GM12878 (cell line): Measurements from ENCODE around the gene TMEM259. TPM values are rescaled to one million over a fixed set of nuclear protein-coding genes. Genes with fewer than 3 reads are reported as not detected.

Source experiments
- ATAC-seq: fragments of 200-7000 bp; cut with Tn5 transposase; 3 replicates; pipeline ENCODE4 v1.9.1; 2020; ENCODE audit warnings: mild to moderate bottlenecking, moderate library complexity
- BruUV-seq: library from RNA; stranded (reverse); fragments of 400-500 nt; replicated peaks from 2 replicates; lab custom pipeline; 2021; lab: Mats Ljungman, UMichigan
- CTCF ChIA-PET: fragments of 300-600 bp; sonication (Branson Sonifier 250); formaldehyde crosslinking; extraction: SDS; loops from one replicate; lab custom pipeline; 2021; ENCODE audit warnings: inconsistent platforms; lab: Yijun Ruan, JAX
- POLR2A ChIA-PET: fragments of 350-600 bp; formaldehyde crosslinking; extraction: SDS; loops from one replicate; lab custom pipeline; 2021; ENCODE audit warnings: inconsistent platforms; lab: Charles Lee
- RAD21 ChIA-PET: fragments of 300-600 bp; sonication (Branson Sonifier 250); formaldehyde crosslinking; loops from one replicate; lab custom pipeline; 2023; ENCODE audit warnings: antibody characterized with exemption; ENCODE audit not compliant: unreplicated experiment; lab: Charles Lee
- SMC1A ChIA-PET: fragments of 300-600 bp; sonication (Branson Sonifier 250); formaldehyde crosslinking; loops from one replicate; lab custom pipeline; 2023; ENCODE audit not compliant: unreplicated experiment, uncharacterized antibody; lab: Charles Lee
- DNase-seq: peaks from one replicate; pipeline ENCODE4 v3.0.0-alpha.2; 2011; ENCODE audit warnings: low read depth, low spot score
- FAIRE-seq: peaks from 3 replicates; lab custom pipeline; 2011; peaks lifted over from hg19 to GRCh38; lab: Jason Lieb, UNC
- H2AFZ ChIP-seq: 2 replicates; pipeline ENCODE4 v1.6.0; 2011; ENCODE audit warnings: low read depth, low read length, control low read depth; ENCODE audit not compliant: control insufficient read depth
- H3K27ac ChIP-seq: 2 replicates; pipeline ENCODE4 v1.5.1; 2011; ENCODE audit warnings: control low read depth; ENCODE audit not compliant: control insufficient read depth, insufficient read depth
- H3K27me3 ChIP-seq, 2 experiments: replicated peaks in 1 of 2; 2 replicates each; pipeline versions ENCODE4 v1.6.0 to v1.6.1; 2011; ENCODE audit warnings: low read length in 1 of 2; ENCODE audit not compliant: control insufficient read depth in 2 of 2, insufficient read depth in 2 of 2
- H3K36me3 ChIP-seq, 2 experiments: 2 replicates each; pipeline ENCODE4 v1.5.1; 2011; ENCODE audit warnings: low read length in 1 of 2; ENCODE audit not compliant: control insufficient read depth in 2 of 2, insufficient read depth in 2 of 2
- H3K4me1 ChIP-seq: 2 replicates; pipeline ENCODE4 v1.6.1; 2011; ENCODE audit warnings: mild to moderate bottlenecking, low read length, moderate library complexity, mixed read lengths; ENCODE audit not compliant: control insufficient read depth, insufficient read depth
- H3K4me2 ChIP-seq: 2 replicates; pipeline ENCODE4 v1.6.0; 2011; ENCODE audit warnings: control low read depth; ENCODE audit not compliant: control insufficient read depth, insufficient read depth
- H3K4me3 ChIP-seq: fragments of 200-600 bp; sonication (generic); 2 replicates; pipeline ENCODE4 v1.5.1; 2016
- H3K79me2 ChIP-seq: 2 replicates; pipeline ENCODE4 v1.6.0; 2011; ENCODE audit warnings: low read length; ENCODE audit not compliant: control insufficient read depth, insufficient read depth
- H3K9ac ChIP-seq: 2 replicates; pipeline ENCODE4 v1.8.0; 2011; ENCODE audit warnings: low read length, control low read depth, mixed read lengths; ENCODE audit not compliant: control insufficient read depth, insufficient read depth
- H3K9me3 ChIP-seq: replicated peaks from 3 replicates; pipeline ENCODE4 v1.5.1; 2011; ENCODE audit warnings: mild to moderate bottlenecking, low read length; ENCODE audit not compliant: control insufficient read depth, insufficient read depth
- H4K20me1 ChIP-seq: 2 replicates; pipeline ENCODE4 v1.6.0; 2011; ENCODE audit not compliant: control insufficient read depth, insufficient read depth
- CBX3 ChIP-seq: fragments of 200-600 bp; sonication (generic); IDR thresholded peaks from 2 replicates; pipeline ENCODE4 v1.6.1; 2016; ENCODE audit warnings: low read depth, borderline replicate concordance
- CHD1 ChIP-seq: IDR thresholded peaks from 2 replicates; pipeline ENCODE4 v1.6.1; 2012; ENCODE audit warnings: low read depth, low read length, improper control_type of control experiment
- CHD2 ChIP-seq: IDR thresholded peaks from 2 replicates; pipeline ENCODE4 v1.6.1; 2011; ENCODE audit warnings: low read depth, low read length, improper control_type of control experiment, borderline replicate concordance
- ELK1 ChIP-seq: IDR thresholded peaks from 2 replicates; pipeline ENCODE4 v1.6.1; 2012; ENCODE audit warnings: low read depth, low read length, improper control_type of control experiment
- HDGF ChIP-seq: fragments of 450-650 bp; IDR thresholded peaks from 2 replicates; pipeline ENCODE4 v1.6.1; 2016; ENCODE audit warnings: antibody characterized with exemption
- IKZF1 ChIP-seq: fragments of 450-650 bp; conservative IDR thresholded peaks from 2 replicates; pipeline ENCODE4 v1.6.1; 2017; ENCODE audit warnings: antibody characterized with exemption, mild to moderate bottlenecking
- IKZF2 ChIP-seq, 2 experiments: fragments of 450-650 bp; IDR thresholded peaks; 2 replicates each; pipeline ENCODE4 v1.6.1; 2017; ENCODE audit warnings: mild to moderate bottlenecking in 2 of 2, moderate library complexity in 2 of 2
- MEF2B ChIP-seq: fragments of 450-650 bp; IDR thresholded peaks from 2 replicates; pipeline ENCODE4 v1.6.1; 2018; ENCODE audit warnings: mild to moderate bottlenecking, moderate library complexity; ENCODE audit not compliant: partially characterized antibody, poor library complexity, severe bottlenecking
- NKRF ChIP-seq: fragments of 450-650 bp; conservative IDR thresholded peaks from 2 replicates; pipeline ENCODE4 v1.6.1; 2017; ENCODE audit warnings: mild to moderate bottlenecking, moderate library complexity
- PAX5 ChIP-seq: IDR thresholded peaks from 2 replicates; pipeline ENCODE4 v1.6.1; 2011; ENCODE audit warnings: low read depth, low read length, borderline replicate concordance
- PBX3 ChIP-seq: IDR thresholded peaks from 2 replicates; pipeline ENCODE4 v1.6.1; 2011; ENCODE audit warnings: mild to moderate bottlenecking, low read depth, low read length, moderate library complexity; ENCODE audit not compliant: insufficient replicate concordance
- POU2F2 ChIP-seq: IDR thresholded peaks from 3 replicates; pipeline ENCODE4 v1.6.1; 2011; ENCODE audit warnings: low read depth, mild to moderate bottlenecking, low read length, borderline replicate concordance
- RELA ChIP-seq: fragments of 450-650 bp; IDR thresholded peaks from 2 replicates; pipeline ENCODE4 v1.8.0; 2014; ENCODE audit warnings: borderline replicate concordance; ENCODE audit not compliant: partially characterized antibody
- SIX5 ChIP-seq: IDR thresholded peaks from 2 replicates; pipeline ENCODE4 v1.6.1; 2011; ENCODE audit warnings: mild to moderate bottlenecking, low read depth, low read length, moderate library complexity; ENCODE audit not compliant: severe bottlenecking
- SMC3 ChIP-seq: IDR thresholded peaks from 2 replicates; pipeline ENCODE4 v1.6.1; 2011; ENCODE audit warnings: low read length, improper control_type of control experiment, borderline replicate concordance
- ZNF687 ChIP-seq: fragments of 450-650 bp; IDR thresholded peaks from 2 replicates; pipeline ENCODE4 v1.6.1; 2017; ENCODE audit warnings: mild to moderate bottlenecking, moderate library complexity
- WGBS: methylation state at CpG from one replicate; pipeline ENCODE4 v1.1.6; 2016; ENCODE audit warnings: low lambda C conversion rate; ENCODE audit not compliant: insufficient replicate concordance, insufficient coverage; ENCODE audit errors: missing lambda C conversion rate; 5-methylcytosine and 5-hydroxymethylcytosine counted together
- in situ Hi-C: fragments of 300-500 bp; cut with MboI; formaldehyde crosslinking; loops from 9 replicates; pipeline ENCODE4 v1.14.3; 2018; ENCODE audit warnings: mixed read lengths
- intact Hi-C: fragments of 100-400 bp; cut with micrococcal nuclease; formaldehyde crosslinking; loops from one replicate; pipeline ENCODE4 v1.14.2; 2022; ENCODE audit not compliant: unreplicated experiment
- polyA plus RNA-seq, 11 experiments: library from polyadenylated mRNA; depleted of rRNA in 4 of 11; unstranded in 6 of 11; stranded (reverse) in 5 of 11; fragments of >200 nt; fragmentation: Nextera tagmentation in 4 of 11; fragmentation: Illumina TruSeq in 1 of 11; extraction: Ambion mirVana in 4 of 11; extraction: Trizol in 1 of 11; gene quantifications; 1 replicate in 1 of 11; 2 replicates in 10 of 11; pipeline versions ENCODE4 v1.2.1 to v1.2.3, GENCODE V29; 2011 to 2016; ENCODE audit warnings: inconsistent platforms in 2 of 11, missing spikeins in 2 of 11, low read depth in 1 of 11
- total RNA-seq, 4 experiments: library from RNA; depleted of rRNA in 3 of 4; stranded (reverse); fragments of >200 nt in 3 of 4; fragmentation: Illumina TruSeq in 1 of 4; extraction: Trizol in 1 of 4; gene quantifications; 2 replicates each; pipeline versions ENCODE4 v1.2.1 to v1.2.3, GENCODE V29; 2013 to 2021

TMEM259 gene
- total and polyA plus RNA-seq, 10 of the 15 experiments (the other 5 are each of a cell fraction or from before 2014, with no cell fraction given), result 0.43 to 184 (median 62.0) TPM

- ATAC-seq, result peak; percentile 47
- SMC1A ChIA-PET, result interaction anchor here (2.2 kb wide), 1 partner anchor 31 kb away, joined by 4 read pairs; no protein-coding TSS in a partner anchor
- Histone ChIP-seq H3K4me2 (peak overlapping the region; percentile 48; the same call in 1 of the 2 replicates), H3K27ac (peak overlapping the region; percentile 48; the same call in 1 of the 2 replicates), H2AFZ (peak overlapping the region; percentile 23; the same call in 1 of the 2 replicates), H3K79me2 (peaks cover 4% of the 10 kb centered on the region), H4K20me1 (no peaks in the 10 kb centered on the region), H3K4me1 (peaks cover 19% of the 10 kb centered on the region), H3K9me3 (no peaks in the 10 kb centered on the region), H3K9ac (peak overlapping the region; percentile 20; the same call in 1 of the 2 replicates), H3K27me3 (no peaks in the 10 kb centered on the region), H3K36me3 (no peaks in the 10 kb centered on the region), H3K4me3 (no peak overlapping the region)
- BruUV-seq, result no TSS peak
- RAD21 ChIA-PET, result interaction anchor here (0.9 to 8.0 kb wide), 2 partner anchors 24 to 56 kb away, joined by 3 to 95 read pairs; no protein-coding TSS in a partner anchor
- CTCF ChIA-PET, result interaction anchor here (1.0 to 5.7 kb wide), 4 partner anchors 9 to 265 kb away, joined by 3 to 150 read pairs (median 4); no protein-coding TSS in a partner anchor
- no peak for DNase-seq
- intact Hi-C loops, result no loop called here
- POLR2A ChIA-PET, result interaction anchor here (0.6 to 4.1 kb wide), 2 partner anchors 56 to 206 kb away, joined by 4 to 34 read pairs; no protein-coding TSS in a partner anchor
- WGBS, result 31% methylated on average over 19 of the region's 19 CpGs
- no peak for FAIRE-seq
- in situ Hi-C loops, result no loop called here
- TF ChIP-seq CBX3 (no peak), IKZF1 (peak; percentile 77), MEF2B (peak; percentile 39), ELK1 (no peak), NKRF (no peak), ZNF687 (no peak), PBX3 (no peak), POU2F2 (no peak), CHD1 (no peak), PAX5 (no peak), SIX5 (no peak), SMC3 (no peak), HDGF (peak; percentile 76; the same call in 1 of the 2 replicates), CHD2 (no peak), RELA (peak; percentile 90), IKZF2 (IDR thresholded peaks at IDR 0.05) (peak; percentile 61 to 65)
These were observed 41.6 kb downstream of the TMEM259 start for GRCh38 chr19:979318-979741.
